Left renal cortex interstitium (tissue), 4 donors: ENCODE data around the gene NCKAP5. TPM values are rescaled to one million over a fixed set of nuclear protein-coding genes. Genes with fewer than 3 reads are reported as not detected.

Experiments
- DNase-seq, 4 donors: peaks; one replicate each; pipeline ENCODE4 v3.0.0-alpha.2; 2013; ENCODE audit warnings: low read depth in 4 of 4, low spot score in 2 of 4, missing footprints in 1 of 4
- polyA plus RNA-seq, 4 donors: library from polyadenylated mRNA; unstranded; fragments of 120-200 nt; gene quantifications; one replicate each; pipeline ENCODE4 v1.2.1, GENCODE V29; 2013; ENCODE audit not compliant: insufficient read length in 4 of 4

The NCKAP5 gene
- polyA plus RNA-seq, 4 donors: 5.9 to 8.1 (median 7.0) TPM

DNA sequence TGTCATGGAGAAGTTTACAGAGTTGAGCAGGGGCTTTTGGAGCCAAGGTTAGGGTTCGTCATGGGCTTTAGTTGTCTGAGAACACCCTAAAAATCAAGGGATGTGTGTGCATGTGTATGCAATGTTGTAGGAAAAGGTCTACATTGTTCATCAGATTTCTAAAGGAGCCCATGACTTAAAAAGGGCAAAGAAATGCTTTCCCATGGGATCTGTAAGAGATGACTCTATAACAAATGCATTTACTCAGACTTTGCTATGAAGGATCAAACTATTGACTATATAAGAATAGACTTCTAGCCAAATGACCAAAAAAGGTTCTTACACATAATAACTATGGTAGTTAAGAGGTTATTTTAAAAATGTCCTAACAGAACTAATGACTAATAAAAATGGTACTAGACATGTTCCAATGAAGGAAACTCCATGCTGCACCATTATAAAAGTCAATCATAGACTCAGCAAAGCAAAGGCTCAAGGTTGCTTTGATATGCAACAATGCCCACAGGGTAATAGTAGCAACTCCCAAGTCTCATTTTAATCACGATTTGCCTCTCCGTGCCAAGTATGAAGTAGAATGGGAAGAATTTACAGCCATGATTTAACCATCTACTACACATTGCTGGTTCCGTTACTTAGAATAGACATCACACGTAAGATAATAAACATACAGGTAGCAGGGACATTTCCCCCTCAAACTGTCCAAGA, 158.5 kb downstream of the NCKAP5 start:
- no peak for DNase-seq

DNA sequence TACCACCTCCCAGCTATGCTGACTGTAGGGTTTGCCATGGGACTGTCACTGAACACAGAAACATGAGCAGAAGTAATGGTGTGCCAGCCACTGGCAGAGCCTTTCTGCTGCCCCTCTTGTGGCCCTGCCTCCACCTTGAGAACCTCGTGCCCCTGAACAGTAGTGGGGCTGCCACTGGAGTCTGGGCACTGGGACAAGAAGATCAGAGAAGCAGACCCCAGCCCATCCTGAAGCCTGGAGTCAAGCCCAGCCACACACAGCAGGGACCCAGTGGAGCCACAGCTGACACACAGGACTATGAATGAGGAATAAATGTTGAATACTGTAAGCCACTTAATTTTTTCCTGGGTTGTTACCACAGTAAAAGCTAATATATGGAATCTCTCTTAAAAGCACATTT, 159.6 kb downstream of the NCKAP5 start:
- no peak for DNase-seq

DNA sequence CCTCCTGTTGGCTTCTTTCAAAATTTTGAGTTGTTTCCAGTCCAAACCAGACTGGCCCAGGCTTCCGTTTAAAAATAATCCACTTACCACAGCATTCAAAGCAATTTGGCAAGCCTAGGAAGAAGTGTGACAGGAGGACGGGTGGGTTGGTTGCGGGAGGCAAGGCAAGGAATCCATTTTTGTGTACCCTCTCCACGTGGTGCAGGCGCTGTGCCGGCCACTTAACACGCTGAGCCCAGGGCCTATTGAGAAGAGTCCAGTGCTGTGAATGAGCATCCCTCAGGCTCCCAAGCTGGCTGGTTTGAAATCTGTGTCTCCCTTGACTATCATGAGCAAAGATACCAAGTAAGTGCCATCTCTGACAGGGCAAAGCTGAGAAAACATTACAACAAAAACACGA, 160.9 kb downstream of the NCKAP5 start:
- DNase-seq: no peak

- no peak for DNase-seq
Measured at GRCh38 chr2:133405252-133405651, 163.0 kb downstream of the NCKAP5 start.

GRCh38 chr2:133400411-133400810, 167.9 kb downstream of the NCKAP5 start:
- DNase-seq: no peak

DNA sequence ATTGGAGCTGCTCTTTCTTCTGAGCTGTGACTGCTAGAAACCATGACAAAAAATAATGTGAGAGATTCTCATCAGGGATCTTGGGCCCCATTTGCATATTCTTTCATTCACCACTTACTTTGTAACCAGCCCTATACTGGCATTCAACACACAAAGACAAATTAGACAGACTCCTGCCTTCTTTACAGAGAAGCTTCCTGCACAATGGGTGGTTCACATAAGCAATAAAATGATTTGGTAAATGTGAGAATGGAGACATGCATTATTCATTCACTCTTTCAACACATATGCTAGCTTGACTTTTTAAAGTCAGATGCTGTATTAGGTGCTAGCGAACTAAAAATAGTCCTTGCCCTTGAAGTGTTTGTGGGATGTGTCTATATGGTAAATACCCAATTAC, 174.4 kb downstream of the NCKAP5 start:
- DNase-seq: no peak

GRCh38 chr2:133390156-133390555, 178.1 kb downstream of the NCKAP5 start:
- DNase-seq: no peak

GRCh38 chr2:133389569-133389968, 178.7 kb downstream of the NCKAP5 start:
- no peak for DNase-seq

GRCh38 chr2:133382566-133382965, 185.7 kb downstream of the NCKAP5 start:
- no peak for DNase-seq

DNA sequence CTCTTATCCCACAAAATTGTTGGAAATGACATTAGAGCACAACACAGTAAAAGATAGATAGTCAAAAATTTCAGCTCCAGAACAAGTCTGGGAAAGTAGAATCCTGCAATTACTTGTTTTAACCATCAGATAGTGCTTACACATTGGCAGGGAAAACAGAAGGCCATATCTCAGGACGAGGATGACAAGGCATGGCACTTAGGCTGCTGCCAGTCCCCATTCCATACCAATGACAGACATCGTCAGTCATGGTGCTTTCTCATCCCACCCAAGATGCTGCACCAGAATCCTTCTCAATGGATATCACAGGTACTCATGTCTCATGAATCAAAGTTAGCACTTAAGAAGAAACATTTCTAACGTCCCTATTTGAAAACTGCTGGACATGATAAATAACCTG, 187.3 kb downstream of the NCKAP5 start:
- no peak for DNase-seq

GRCh38 chr2:133378928-133379549, 189.2 kb downstream of the NCKAP5 start:
- no peak for DNase-seq

DNA sequence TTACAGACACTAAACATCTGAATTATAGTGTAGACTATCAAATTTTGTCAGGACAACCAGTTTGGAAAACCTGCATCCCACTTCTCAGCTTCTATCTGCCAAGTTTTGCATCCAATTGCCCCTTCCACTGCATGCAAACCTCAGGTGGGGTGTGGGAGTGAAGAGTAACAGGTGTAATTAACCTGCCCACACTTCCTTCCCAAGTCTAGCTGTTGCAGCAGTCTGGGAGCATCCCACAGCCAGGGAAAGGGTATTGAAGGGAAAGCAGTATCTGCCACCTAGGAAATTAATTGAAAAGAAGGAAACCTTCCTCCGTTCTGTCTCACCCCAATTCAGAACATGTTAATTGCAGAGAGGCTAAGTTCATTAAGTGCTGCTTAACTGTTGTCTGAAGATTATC, 189.9 kb downstream of the NCKAP5 start:
- no peak for DNase-seq

GRCh38 chr2:133377599-133377998, 190.7 kb downstream of the NCKAP5 start:
- DNase-seq: no peak

- DNase-seq: no peak
Measured at GRCh38 chr2:133377021-133377481, 191.2 kb downstream of the NCKAP5 start.

DNA sequence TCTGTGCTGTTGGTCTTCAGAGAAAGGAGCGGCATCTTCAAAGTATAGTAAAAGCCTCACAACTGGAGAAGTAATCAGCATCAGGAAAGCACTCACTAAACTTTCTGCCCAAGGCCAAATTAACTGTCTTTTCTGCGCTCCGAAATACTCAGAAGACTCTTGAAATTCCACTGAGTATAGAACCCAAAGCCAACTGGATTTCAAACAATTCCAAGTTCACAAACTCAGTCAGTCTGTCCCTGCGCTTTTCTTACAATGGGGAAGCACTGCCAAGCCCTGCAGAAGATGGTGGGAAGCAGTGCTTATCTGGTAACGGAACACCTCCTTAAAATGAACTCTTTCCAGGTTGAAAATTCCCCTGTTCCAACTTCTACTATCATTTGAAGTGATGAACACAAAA, 193.5 kb downstream of the NCKAP5 start:
- no peak for DNase-seq

DNA sequence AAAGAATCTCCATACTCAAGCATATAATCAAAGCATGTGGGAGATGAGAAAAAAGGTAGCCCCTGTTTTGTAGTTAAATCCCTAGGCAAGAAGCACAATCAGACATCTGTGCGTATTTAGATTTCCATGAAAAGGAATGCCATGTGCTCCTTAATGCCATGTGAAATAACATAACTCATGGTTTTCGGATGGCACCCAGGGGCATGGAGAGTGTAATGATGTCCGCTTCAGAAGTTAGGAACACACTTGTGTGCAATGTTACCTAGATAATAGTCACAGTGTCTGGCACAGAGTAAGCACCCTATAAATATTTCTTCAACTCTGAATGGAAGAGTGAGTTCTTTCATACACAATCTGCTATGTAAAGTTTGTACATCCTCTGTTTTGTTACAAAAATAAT, 197.0 kb downstream of the NCKAP5 start:
- DNase-seq: no peak

GRCh38 chr2:133369901-133370658, 198.2 kb downstream of the NCKAP5 start:
- DNase-seq: peak in 2 of 4 donors; percentile 7 to 20

DNA sequence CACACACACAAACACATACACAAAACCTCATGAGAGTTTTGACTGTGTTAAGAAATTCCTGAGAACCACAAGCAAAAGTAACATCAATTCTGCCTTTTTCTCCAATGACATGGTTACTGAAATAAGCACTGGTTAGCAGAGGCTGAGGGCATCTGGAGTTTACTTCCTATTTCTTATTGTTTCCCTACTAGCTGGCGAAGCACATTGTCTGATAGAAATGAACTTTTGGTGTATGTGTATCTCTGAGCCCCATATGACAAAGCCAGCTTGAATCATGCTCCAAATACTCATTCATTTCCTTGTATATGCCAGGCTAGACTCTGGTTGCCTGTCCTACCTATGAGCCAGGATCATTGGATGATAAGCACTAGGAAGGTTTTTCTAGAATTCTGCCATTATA, 203.1 kb downstream of the NCKAP5 start:
- DNase-seq: no peak

- no peak for DNase-seq
Measured at GRCh38 chr2:133364636-133365035, 203.6 kb downstream of the NCKAP5 start.

DNA sequence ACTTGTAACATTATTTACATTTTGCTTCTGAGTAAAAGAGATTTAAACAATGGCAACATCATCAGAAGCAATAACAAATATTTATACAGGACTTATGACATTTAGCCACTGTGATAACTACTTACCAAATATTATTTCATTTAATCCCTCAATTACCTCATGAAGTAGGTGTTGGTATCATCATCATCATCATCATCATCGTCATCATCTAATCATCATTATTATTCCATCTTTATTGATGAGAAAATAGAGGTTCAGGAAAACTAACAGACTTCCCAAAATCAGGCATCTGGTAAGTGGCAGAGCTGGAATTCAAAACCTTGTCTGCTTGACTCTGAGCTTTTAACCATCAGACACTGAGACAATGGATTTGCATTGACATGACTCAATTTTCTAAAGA, 204.4 kb downstream of the NCKAP5 start:
- DNase-seq: no peak

DNA sequence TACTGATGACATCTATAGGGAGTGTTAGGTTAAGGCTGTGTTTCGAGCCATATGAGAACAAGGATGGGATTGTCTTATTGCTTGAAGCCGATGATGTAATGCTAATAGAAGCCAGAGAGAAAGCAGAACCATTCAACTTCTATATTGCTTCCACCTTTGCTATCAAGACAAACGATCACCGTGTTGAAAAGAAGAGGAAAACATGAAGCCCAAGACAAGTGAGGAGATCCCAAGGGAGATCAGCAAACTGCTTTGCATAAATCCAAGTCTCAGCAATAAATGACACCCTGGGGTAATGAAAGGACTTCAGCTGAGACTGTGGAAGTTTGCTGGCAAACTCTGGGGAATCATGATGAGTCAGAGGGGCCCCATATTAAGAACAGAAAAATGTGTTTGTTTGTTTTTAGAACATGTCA, 206.2 kb downstream of the NCKAP5 start:
- DNase-seq: no peak

DNA sequence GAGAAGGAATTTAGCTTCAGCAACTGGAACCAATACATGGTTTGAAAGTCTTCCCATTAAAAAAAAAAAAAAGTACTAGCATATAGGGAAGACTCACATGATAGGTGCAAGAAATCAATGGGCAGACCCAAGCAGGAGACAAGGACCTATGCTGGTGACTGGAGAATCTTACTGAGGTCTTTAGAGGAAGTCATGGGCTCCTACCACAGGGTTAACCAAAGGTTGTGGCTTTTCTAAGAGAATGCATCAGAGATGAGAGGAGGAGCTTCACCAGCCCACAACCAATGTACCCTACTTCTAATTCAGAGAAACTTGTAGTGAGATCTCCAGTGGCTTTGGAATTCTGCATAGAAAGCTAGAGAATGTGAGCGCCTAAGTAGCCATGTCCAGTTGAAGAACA, 207.4 kb downstream of the NCKAP5 start:
- DNase-seq: no peak
